Measurements from ENCODE around the gene EEFSEC.

DNA sequence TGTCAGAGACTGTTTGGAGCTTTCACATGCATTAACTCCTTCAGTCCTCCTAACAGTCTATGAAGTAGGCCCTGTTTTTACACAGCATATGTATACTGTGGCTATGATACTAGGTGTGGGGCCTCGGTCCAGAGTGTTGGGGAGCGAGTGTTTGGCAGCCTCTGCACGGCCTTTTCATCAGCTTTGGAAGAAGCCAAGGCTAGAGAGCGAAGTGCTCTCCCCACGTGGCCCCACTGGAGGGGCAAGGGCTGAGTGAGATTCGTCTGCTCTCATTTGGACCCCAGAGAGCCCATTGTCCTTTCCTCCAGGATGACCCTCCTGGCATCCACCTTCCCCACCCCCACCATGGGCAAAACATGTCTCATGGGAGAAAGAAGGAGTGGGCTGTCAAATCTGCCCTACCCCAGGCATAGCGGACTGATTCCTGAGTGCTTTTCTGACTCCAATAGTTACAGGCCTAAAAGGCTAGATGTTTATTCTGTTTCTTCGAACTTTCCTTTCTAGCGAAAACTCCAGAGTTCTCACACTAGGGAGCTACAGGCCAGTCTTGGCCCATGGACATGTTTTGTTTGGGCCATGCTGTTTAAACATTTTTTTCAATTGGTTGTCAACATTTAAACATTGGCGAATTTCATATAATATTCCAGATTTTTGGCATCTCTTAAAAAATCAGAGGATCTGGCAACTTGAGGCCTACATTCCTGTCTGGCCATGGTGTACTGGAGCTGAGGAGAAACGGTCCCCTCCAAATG, 76.0 kb downstream of the EEFSEC start:
- TF ChIP-seq POLR2AphosphoS5 (IDR thresholded peaks at IDR 0.05; ENCODE audit: low read depth) (no peak), CTCF (IDR thresholded peaks at IDR 0.05; ENCODE audit: insufficient read depth, low read length) (no peak)

Data from HL-60 (cell line).